H1 (cell line): ENCODE measurements around the gene LLGL2. TPM values are rescaled to one million over a fixed set of nuclear protein-coding genes. Genes with fewer than 3 reads are reported as not detected.

ENCODE experiments used
- CTCF ChIA-PET: fragments of 300-600 bp; sonication (Branson Sonifier 250); formaldehyde crosslinking; loops from one replicate; lab custom pipeline; 2021; ENCODE audit not compliant: partially characterized antibody; lab: Charles Lee
- POLR2A ChIA-PET: fragments of 300-600 bp; sonication (Branson Sonifier 250); formaldehyde crosslinking; loops from one replicate; lab custom pipeline; 2021; ENCODE audit warnings: inconsistent platforms; ENCODE audit not compliant: partially characterized antibody; lab: Charles Lee
- DNase-seq, 2 experiments: peaks; one replicate each; pipeline versions ENCODE4 v3.0.0 to v3.0.0-alpha.2; 2010 to 2022; ENCODE audit warnings: low spot score in 2 of 2, low read depth in 1 of 2, mixed read lengths in 1 of 2
- FAIRE-seq: peaks from 2 replicates; lab custom pipeline; 2011; peaks lifted over from hg19 to GRCh38; lab: Jason Lieb, UNC
- H2AFZ ChIP-seq: 2 replicates; pipeline ENCODE4 v1.8.1; 2012; ENCODE audit warnings: low read length, inconsistent platforms
- H2AK5ac ChIP-seq: 2 replicates; pipeline ENCODE4 v1.6.1; 2013; ENCODE audit warnings: low read depth, low read length
- H2BK120ac ChIP-seq: replicated peaks from 2 replicates; pipeline ENCODE3; 2013; ENCODE audit warnings: low read depth, low read length, inconsistent platforms
- H2BK12ac ChIP-seq: 2 replicates; pipeline ENCODE4 v1.6.1; 2013; ENCODE audit warnings: low read depth, low read length
- H2BK15ac ChIP-seq: 2 replicates; pipeline ENCODE4 v1.6.1; 2013; ENCODE audit warnings: low read length
- H2BK20ac ChIP-seq: 2 replicates; pipeline ENCODE4 v1.6.1; 2013; ENCODE audit warnings: low read length
- H2BK5ac ChIP-seq: 2 replicates; pipeline ENCODE4 v1.6.1; 2013; ENCODE audit warnings: low read depth, low read length
- H3K14ac ChIP-seq: 2 replicates; pipeline ENCODE4 v1.6.1; 2013; ENCODE audit warnings: inconsistent platforms; ENCODE audit not compliant: insufficient read length
- H3K18ac ChIP-seq: 2 replicates; pipeline ENCODE4 v1.6.1; 2013; ENCODE audit warnings: low read length; ENCODE audit errors: extremely low read depth
- H3K23ac ChIP-seq: 2 replicates; pipeline ENCODE4 v1.6.1; 2013; ENCODE audit warnings: inconsistent platforms; ENCODE audit not compliant: insufficient read length
- H3K23me2 ChIP-seq: 2 replicates; pipeline ENCODE4 v1.6.1; 2013; ENCODE audit warnings: low read depth, low read length
- H3K27ac ChIP-seq: 2 replicates; pipeline ENCODE4 v1.6.1; 2011; ENCODE audit warnings: low read depth, low read length, inconsistent platforms
- H3K27me3 ChIP-seq, 4 experiments: replicated peaks in 1 of 4; 1 replicate in 1 of 4; 2 replicates in 3 of 4; pipeline versions ENCODE4 v1.6.1 to v1.8.1; 2011 to 2013; ENCODE audit warnings: low read length in 3 of 4, mild to moderate bottlenecking in 3 of 4, inconsistent platforms in 2 of 4, mixed read lengths in 2 of 4, moderate library complexity in 1 of 4; ENCODE audit not compliant: control insufficient read depth in 3 of 4, insufficient read depth in 3 of 4; ENCODE audit errors: extremely low read depth in 1 of 4
- H3K36me3 ChIP-seq, 4 experiments: 2 replicates each; pipeline versions ENCODE4 v1.6.1 to v1.8.1; 2011 to 2013; ENCODE audit warnings: mild to moderate bottlenecking in 4 of 4, low read length in 3 of 4, moderate library complexity in 2 of 4, control low read depth in 1 of 4, inconsistent platforms in 1 of 4; ENCODE audit not compliant: insufficient read depth in 4 of 4, control insufficient read depth in 2 of 4
- H3K4ac ChIP-seq: replicated peaks from 2 replicates; pipeline ENCODE3; 2013; ENCODE audit warnings: low read length, low read depth, mixed read lengths, inconsistent platforms; ENCODE audit not compliant: insufficient read length
- H3K4me1 ChIP-seq, 4 experiments: replicated peaks in 1 of 4; 1 replicate in 1 of 4; 2 replicates in 3 of 4; pipeline versions ENCODE4 v1.6.1 to v1.8.1; 2011 to 2013; ENCODE audit warnings: low read length in 3 of 4, inconsistent platforms in 2 of 4, mixed read lengths in 1 of 4; ENCODE audit not compliant: insufficient read depth in 4 of 4, control insufficient read depth in 3 of 4
- H3K4me2 ChIP-seq, 2 experiments: 2 replicates each; pipeline versions ENCODE4 v1.6.1 to v1.8.1; 2011 to 2013; ENCODE audit warnings: low read depth in 2 of 2, low read length in 2 of 2, control low read depth in 1 of 2, inconsistent platforms in 1 of 2, mild to moderate bottlenecking in 1 of 2; ENCODE audit not compliant: insufficient read depth in 1 of 2
- H3K4me3 ChIP-seq, 4 experiments: fragments of 200-600, 300-600 bp in 1 of 4; sonication (generic), shearing (Covaris generic), sonication (Bioruptor Twin) in 1 of 4; 2 replicates each; pipeline versions ENCODE4 v1.5.1 to v1.8.1; 2011 to 2016; ENCODE audit warnings: low read length in 4 of 4, low read depth in 3 of 4, control low read depth in 2 of 4, inconsistent platforms in 2 of 4, mild to moderate bottlenecking in 2 of 4, mixed read lengths in 1 of 4, moderate library complexity in 1 of 4; ENCODE audit not compliant: insufficient read depth in 2 of 4; ENCODE audit errors: extremely low read depth in 1 of 4
- H3K56ac ChIP-seq: replicated peaks from 2 replicates; pipeline ENCODE3; 2013; ENCODE audit warnings: low read depth, mild to moderate bottlenecking, mixed read lengths, low read length, inconsistent platforms; ENCODE audit not compliant: insufficient read length
- H3K79me1 ChIP-seq: 2 replicates; pipeline ENCODE4 v1.6.1; 2013; ENCODE audit warnings: low read depth, low read length, control low read depth
- H3K79me2 ChIP-seq, 2 experiments: 2 replicates each; pipeline versions ENCODE4 v1.6.1 to v1.8.1; 2012 to 2013; ENCODE audit warnings: low read length in 2 of 2, mild to moderate bottlenecking in 2 of 2, inconsistent platforms in 1 of 2; ENCODE audit not compliant: insufficient read depth in 2 of 2, control insufficient read depth in 1 of 2
- H3K9ac ChIP-seq, 4 experiments: replicated peaks in 1 of 4; 1 replicate in 1 of 4; 2 replicates in 3 of 4; pipeline versions ENCODE4 v1.6.1 to v1.8.1; 2011 to 2013; ENCODE audit warnings: low read depth in 3 of 4, low read length in 3 of 4, control low read depth in 2 of 4, mild to moderate bottlenecking in 2 of 4, moderate library complexity in 2 of 4, inconsistent platforms in 1 of 4; ENCODE audit errors: extremely low read depth in 1 of 4
- H3K9me3 ChIP-seq, 2 experiments: 2 replicates each; pipeline versions ENCODE4 v1.6.1 to v1.8.1; 2012 to 2013; ENCODE audit warnings: mild to moderate bottlenecking in 2 of 2, moderate library complexity in 2 of 2, control low read depth in 1 of 2, inconsistent platforms in 1 of 2, low read depth in 1 of 2, low read length in 1 of 2, mixed read lengths in 1 of 2; ENCODE audit not compliant: insufficient read depth in 2 of 2
- H4K20me1 ChIP-seq, 2 experiments: replicated peaks in 1 of 2; 2 replicates each; pipeline versions ENCODE3 to v1.8.1; 2011 to 2013; ENCODE audit warnings: inconsistent platforms in 2 of 2, low read length in 2 of 2, mild to moderate bottlenecking in 1 of 2; ENCODE audit not compliant: insufficient read depth in 2 of 2, control insufficient read depth in 1 of 2
- H4K5ac ChIP-seq: 2 replicates; pipeline ENCODE4 v1.6.1; 2013; ENCODE audit warnings: low read length, low read depth, mixed read lengths, inconsistent platforms; ENCODE audit not compliant: insufficient read length
- H4K8ac ChIP-seq: 2 replicates; pipeline ENCODE4 v1.8.0; 2013; ENCODE audit warnings: mild to moderate bottlenecking, moderate library complexity, low read length, inconsistent platforms; ENCODE audit not compliant: insufficient read depth; ENCODE audit errors: extremely low read depth
- H4K91ac ChIP-seq: replicated peaks from 2 replicates; pipeline ENCODE3; 2013; ENCODE audit warnings: low read length, mixed read lengths, inconsistent platforms; ENCODE audit not compliant: insufficient read length
- CHD2 ChIP-seq: IDR thresholded peaks from 2 replicates; pipeline ENCODE4 v1.6.1; 2012; ENCODE audit warnings: low read length, improper control_type of control experiment
- EZH2 ChIP-seq: fragments of 200-600 bp; sonication (generic); IDR thresholded peaks from 2 replicates; pipeline ENCODE4 v1.7.1; 2012; ENCODE audit warnings: low read depth, mild to moderate bottlenecking, moderate library complexity, low read length, inconsistent platforms; ENCODE audit not compliant: severe bottlenecking
- TBP ChIP-seq: IDR thresholded peaks from 2 replicates; pipeline ENCODE4 v1.6.1; 2011; ENCODE audit warnings: low read depth, low read length, improper control_type of control experiment
- YY1 ChIP-seq: IDR thresholded peaks from 2 replicates; pipeline ENCODE4 v1.6.1; 2011; ENCODE audit warnings: low read depth, mild to moderate bottlenecking, low read length
- WGBS, 2 experiments: shearing (Covaris generic) in 1 of 2; methylation state at CpG; one replicate each; pipeline versions ENCODE4 v1.1.6 to v1.1.7; 2013 to 2015; ENCODE audit warnings: low lambda C conversion rate in 2 of 2, mixed read lengths in 2 of 2, inconsistent platforms in 1 of 2, low coverage in 1 of 2, missing lambda C conversion rate in 1 of 2; ENCODE audit not compliant: insufficient replicate concordance in 2 of 2, insufficient coverage in 1 of 2, insufficient read length in 1 of 2; ENCODE audit errors: extremely low coverage in 1 of 2, missing lambda C conversion rate in 1 of 2; 5-methylcytosine and 5-hydroxymethylcytosine counted together
- polyA plus RNA-seq, 7 experiments: library from polyadenylated mRNA; depleted of rRNA in 3 of 7; stranded (reverse) in 5 of 7; unstranded in 2 of 7; fragments of >200 nt in 5 of 7; fragments of 200-250 nt in 2 of 7; gene quantifications; 1 replicate in 5 of 7; 2 replicates in 1 of 7; 4 replicates in 1 of 7; pipeline versions ENCODE4 v1.2.1 to v1.2.3, GENCODE V29; 2011 to 2013; ENCODE audit warnings: missing spikeins in 2 of 7, mixed read lengths in 2 of 7
- total RNA-seq: library from RNA; stranded (reverse); fragmentation: NEBNext Ultra II Directional; extraction: Animal tissue kit (Norgen Biotek cat#: 25700); gene quantifications from 2 replicates; pipeline ENCODE4 v1.2.1, GENCODE V29; 2021

LLGL2 gene
- total and polyA plus RNA-seq, 2 of the 8 experiments (the other 6 are each of a cell fraction or from before 2014, with no cell fraction given) = 64.5 to 77.1 TPM

- no peaks in the 10 kb centered on the region for H3K79me1 ChIP-seq
- H3K4ac ChIP-seq = no peak overlapping the region
- H2AK5ac ChIP-seq = no peak overlapping the region
- no peak overlapping the region for H3K4me3 ChIP-seq
- H3K9me3 ChIP-seq = no peaks in the 10 kb centered on the region; a peak in 1 of 4 replicates
- no peaks in the 10 kb centered on the region for H3K79me2 ChIP-seq
- H3K4me1 ChIP-seq = peaks cover 0 to 4% (median 0%) of the 10 kb centered on the region in 4 experiments; a peak in 1 of 7 replicates
- 94% methylated on average over 14 of the region's 15 CpGs; no CpG with 5 or more reads in 1 of the 2 experiments for WGBS, 2 experiments
- no peak overlapping the region for H3K56ac ChIP-seq
- H3K14ac ChIP-seq = no peak overlapping the region
- H2BK12ac ChIP-seq = no peak overlapping the region
- no peak overlapping the region for H2BK20ac ChIP-seq
- no peak overlapping the region for H4K5ac ChIP-seq
- no peaks in the 10 kb centered on the region; a peak in 1 of 8 replicates for H3K36me3 ChIP-seq
- H2AFZ ChIP-seq = no peak overlapping the region
- ChIA-PET CTCF (interaction anchor here (1.0 to 3.5 kb wide), 3 partner anchors 14 to 58 kb away, joined by 3 to 15 read pairs (median 7); no protein-coding TSS in a partner anchor), POLR2A (interaction anchor here (0.6 to 0.9 kb wide), 2 partner anchors 26 to 94 kb away, joined by 3 to 4 read pairs; no protein-coding TSS in a partner anchor)
- no peak overlapping the region for H4K8ac ChIP-seq
- H2BK120ac ChIP-seq = no peak overlapping the region
- H3K23ac ChIP-seq = no peak overlapping the region
- H3K27me3 ChIP-seq = no peaks in the 10 kb centered on the region
- no peak overlapping the region for H3K9ac ChIP-seq
- no peak for DNase-seq
- H3K4me2 ChIP-seq = no peak overlapping the region
- no peak overlapping the region for H2BK15ac ChIP-seq
- H4K91ac ChIP-seq = no peak overlapping the region
- H2BK5ac ChIP-seq = no peak overlapping the region
- no peaks in the 10 kb centered on the region for H4K20me1 ChIP-seq
- H3K23me2 ChIP-seq = no peaks in the 10 kb centered on the region
- no peak overlapping the region for H3K18ac ChIP-seq
- no peak for FAIRE-seq
- no peak overlapping the region for H3K27ac ChIP-seq
- TF ChIP-seq EZH2 (no peak), TBP (no peak), CHD2 (no peak), YY1 (no peak)
Observed at GRCh38 chr17:75576661-75577060, 51.2 kb downstream of the LLGL2 start.
